Tibial nerve (tissue), 4 donors: ENCODE data around the gene PPOX. TPM values are rescaled to one million over a fixed set of nuclear protein-coding genes. Genes with fewer than 3 reads are reported as not detected.

Experiments
- DNase-seq, 2 donors: peaks; one replicate each; pipeline ENCODE4 v3.0.0-alpha.2; 2019; ENCODE audit warnings: low spot score in 2 of 2
- H3K27ac ChIP-seq, 4 donors: fragments of 200-600 bp; sonication (generic) in 3 of 4; one replicate each; pipeline ENCODE4 v1.5.1; 2017 to 2019; ENCODE audit warnings: mild to moderate bottlenecking in 1 of 4
- H3K27me3 ChIP-seq, 2 donors: fragments of 200-600 bp; sonication (generic) in 1 of 2; one replicate each; pipeline versions ENCODE4 v1.5.1 to v1.6.0; 2017 to 2019
- H3K36me3 ChIP-seq, 3 donors: fragments of 200-600 bp; sonication (generic); one replicate each; pipeline ENCODE4 v1.5.1; 2018 to 2019
- H3K4me1 ChIP-seq, 4 donors: fragments of 200-600 bp; sonication (generic) in 3 of 4; one replicate each; pipeline ENCODE4 v1.5.1; 2017 to 2019
- H3K4me3 ChIP-seq, 4 donors: fragments of 200-600 bp; sonication (generic) in 3 of 4; one replicate each; pipeline ENCODE4 v1.5.1; 2017 to 2019; ENCODE audit warnings: mild to moderate bottlenecking in 1 of 4, moderate library complexity in 1 of 4
- H3K9me3 ChIP-seq, 4 donors: fragments of 200-600 bp; sonication (generic) in 3 of 4; one replicate each; pipeline ENCODE4 v1.5.1; 2017 to 2019
- EP300 ChIP-seq, 2 donors: sonication (generic); formaldehyde crosslinking; IDR thresholded peaks; one replicate each; pipeline ENCODE4 v1.6.1; 2017; ENCODE audit warnings: antibody characterized with exemption in 2 of 2, mild to moderate bottlenecking in 1 of 2
- POLR2A ChIP-seq, 2 donors: fragments of 450-650 bp; IDR thresholded peaks; one replicate each; pipeline ENCODE4 v1.6.1; 2017; ENCODE audit warnings: antibody characterized with exemption in 2 of 2, mild to moderate bottlenecking in 2 of 2, moderate library complexity in 2 of 2
- WGBS, 2 donors: methylation state at CpG; one replicate each; pipeline ENCODE4 v1.1.5; 2018; 5-methylcytosine and 5-hydroxymethylcytosine counted together
- total RNA-seq, 4 donors: library from RNA; depleted of rRNA; stranded (reverse); fragments of >200 nt; gene quantifications; one replicate each; pipeline ENCODE4 v1.1.0, GENCODE V29; 2016
- TF ChIP-seq, protein P1 (sequence below), 5 experiments: fragments of 200-600 bp in 3 of 5; fragments of 450-650 bp in 2 of 5; sonication (generic) in 3 of 5; IDR thresholded peaks; one replicate each; pipeline ENCODE4 v1.5.1; 2016 to 2019; ENCODE audit warnings: antibody characterized with exemption in 5 of 5, mild to moderate bottlenecking in 3 of 5, moderate library complexity in 2 of 5

The PPOX gene
- total RNA-seq, 4 donors from 2014 or later, result 25.6 to 39.3 (median 26.5) TPM

DNA sequence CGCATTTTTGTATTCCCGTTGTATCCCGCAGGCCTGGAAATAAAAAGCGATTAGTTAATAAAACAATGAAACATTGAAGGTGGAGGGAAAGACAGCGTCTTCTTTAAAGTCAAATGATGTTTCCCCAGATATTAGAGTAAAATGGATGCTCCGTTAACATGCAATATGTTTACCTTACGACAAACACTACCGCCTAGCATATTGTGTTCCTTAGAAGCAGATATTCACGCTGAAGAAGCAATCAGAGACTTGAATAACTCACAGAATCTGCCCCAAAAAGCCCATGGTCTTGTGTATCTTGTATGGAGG lies 11.7 kb downstream of the PPOX start:
- 47 to 57% methylated on average over 9 of the region's 9 CpGs for WGBS, 2 donors
- Histone ChIP-seq H3K27me3 (no peaks in the 10 kb centered on the region), H3K27ac (peak overlapping the region; percentile 83 to 99 (median 90)), H3K9me3 (no peaks in the 10 kb centered on the region), H3K36me3 (peaks cover 0 to 32% (median 5%) of the 10 kb centered on the region in 3 donors), H3K4me3 (peak overlapping the region; percentile 60 to 97 (median 66)), H3K4me1 (peaks cover 0 to 44% (median 17%) of the 10 kb centered on the region in 4 donors)
- TF ChIP-seq EP300 (IDR thresholded peaks at IDR 0.05), result no peak
- TF ChIP-seq POLR2A (IDR thresholded peaks at IDR 0.05), result no peak
- DNase-seq, result no peak

DNA sequence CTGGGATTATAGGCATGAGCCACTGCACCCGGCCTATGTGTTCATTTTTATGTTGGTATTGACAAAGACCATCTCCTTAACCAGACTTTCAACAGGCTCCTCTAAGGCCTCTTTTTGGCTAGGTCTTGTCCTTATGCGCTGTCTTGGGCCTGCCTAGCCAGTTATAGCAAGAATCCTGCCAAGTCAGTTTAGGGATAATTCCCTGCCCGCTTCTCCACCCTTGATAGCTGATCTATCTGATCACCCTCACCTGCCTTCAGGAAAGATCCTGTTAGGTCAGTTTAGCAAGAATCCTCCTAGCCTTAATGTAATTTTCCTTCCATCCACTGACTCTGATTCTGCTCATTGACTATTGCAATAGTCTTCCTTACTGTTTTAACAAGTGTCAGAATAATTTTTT lies 13.5 kb downstream of the PPOX start:
- no peak for DNase-seq

DNA sequence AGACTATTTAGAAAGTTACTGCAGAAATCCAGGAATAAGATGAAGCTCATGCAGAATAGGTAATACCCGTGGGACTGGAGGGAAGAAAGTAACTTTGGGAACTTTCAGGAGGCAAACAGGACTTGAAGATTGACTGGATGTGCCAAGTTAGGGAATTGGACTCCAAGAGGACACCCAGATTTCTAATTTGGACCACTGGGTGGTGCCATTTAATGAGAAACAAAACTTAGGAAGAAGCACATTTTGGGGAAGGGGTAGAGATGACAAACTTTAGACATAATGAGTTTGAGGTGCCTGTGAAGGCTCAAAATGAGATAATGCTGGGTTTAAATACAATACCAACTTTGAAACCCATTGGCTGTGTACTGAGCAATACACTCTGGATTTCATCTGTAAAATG lies 14.4 kb downstream of the PPOX start:
- no peak for DNase-seq
- peaks cover 0 to 4% (median 0%) of the 10 kb centered on the region in 3 donors for H3K36me3 ChIP-seq
- H3K4me1 ChIP-seq, result peaks cover 0 to 34% (median 17%) of the 10 kb centered on the region in 4 donors
- no peaks in the 10 kb centered on the region for H3K9me3 ChIP-seq
- H3K27me3 ChIP-seq, result no peaks in the 10 kb centered on the region
- no peak overlapping the region for H3K27ac ChIP-seq
- WGBS, 2 donors, result 37 to 59% methylated on average over 1 of the region's 1 CpG
- TF ChIP-seq POLR2A (IDR thresholded peaks at IDR 0.05), result no peak
- TF ChIP-seq, protein P1, sequence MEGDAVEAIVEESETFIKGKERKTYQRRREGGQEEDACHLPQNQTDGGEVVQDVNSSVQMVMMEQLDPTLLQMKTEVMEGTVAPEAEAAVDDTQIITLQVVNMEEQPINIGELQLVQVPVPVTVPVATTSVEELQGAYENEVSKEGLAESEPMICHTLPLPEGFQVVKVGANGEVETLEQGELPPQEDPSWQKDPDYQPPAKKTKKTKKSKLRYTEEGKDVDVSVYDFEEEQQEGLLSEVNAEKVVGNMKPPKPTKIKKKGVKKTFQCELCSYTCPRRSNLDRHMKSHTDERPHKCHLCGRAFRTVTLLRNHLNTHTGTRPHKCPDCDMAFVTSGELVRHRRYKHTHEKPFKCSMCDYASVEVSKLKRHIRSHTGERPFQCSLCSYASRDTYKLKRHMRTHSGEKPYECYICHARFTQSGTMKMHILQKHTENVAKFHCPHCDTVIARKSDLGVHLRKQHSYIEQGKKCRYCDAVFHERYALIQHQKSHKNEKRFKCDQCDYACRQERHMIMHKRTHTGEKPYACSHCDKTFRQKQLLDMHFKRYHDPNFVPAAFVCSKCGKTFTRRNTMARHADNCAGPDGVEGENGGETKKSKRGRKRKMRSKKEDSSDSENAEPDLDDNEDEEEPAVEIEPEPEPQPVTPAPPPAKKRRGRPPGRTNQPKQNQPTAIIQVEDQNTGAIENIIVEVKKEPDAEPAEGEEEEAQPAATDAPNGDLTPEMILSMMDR (IDR thresholded peaks at IDR 0.05), result peak in 3 of 5 experiments; percentile 12 to 20 (median 18)
- H3K4me3 ChIP-seq, result no peak overlapping the region

More for the DNA sequence above, 13.5 kb downstream of the PPOX start:
- H3K4me1 ChIP-seq, result peaks cover 0 to 32% (median 16%) of the 10 kb centered on the region in 4 donors
- no peaks in the 10 kb centered on the region for H3K9me3 ChIP-seq
- H3K36me3 ChIP-seq, result peaks cover 0 to 13% (median 0%) of the 10 kb centered on the region in 3 donors
- WGBS, 2 donors, result 93 to 95% methylated on average over 3 of the region's 3 CpGs
- H3K4me3 ChIP-seq, result no peak overlapping the region
- H3K27me3 ChIP-seq, result no peaks in the 10 kb centered on the region
- no peak overlapping the region for H3K27ac ChIP-seq
- TF ChIP-seq POLR2A (IDR thresholded peaks at IDR 0.05) (no peak), EP300 (IDR thresholded peaks at IDR 0.05) (no peak)
- TF ChIP-seq, protein P1 (IDR thresholded peaks at IDR 0.05), result no peak

DNA sequence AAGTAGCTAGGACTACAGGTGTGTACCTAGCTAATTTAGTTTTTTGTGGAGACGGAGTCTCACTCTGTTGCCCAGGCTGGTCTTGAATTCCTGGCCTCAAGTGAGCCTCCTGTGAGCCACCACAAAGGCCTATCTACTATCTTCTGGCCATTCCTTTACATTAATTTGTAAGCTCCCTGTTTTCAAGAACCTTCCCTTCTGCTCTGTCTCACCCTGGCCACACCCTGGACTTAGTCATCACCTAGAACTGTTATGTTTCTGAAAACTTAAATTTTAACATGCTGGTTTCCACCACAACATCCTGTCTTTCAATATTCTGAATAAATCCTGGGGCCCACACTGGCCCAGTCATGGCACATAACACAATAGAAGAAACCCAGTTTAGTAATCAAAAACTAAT lies 16.0 kb downstream of the PPOX start:
- DNase-seq, result no peak
- 100% methylated on average over 1 of the region's 1 CpG for WGBS, 2 donors
- TF ChIP-seq EP300 (IDR thresholded peaks at IDR 0.05), result no peak
- TF ChIP-seq, protein P1 (IDR thresholded peaks at IDR 0.05), result no peak
- no peak for TF ChIP-seq POLR2A (IDR thresholded peaks at IDR 0.05)
- no peaks in the 10 kb centered on the region for H3K27me3 ChIP-seq
- no peaks in the 10 kb centered on the region for H3K9me3 ChIP-seq
- H3K4me3 ChIP-seq, result no peak overlapping the region
- H3K36me3 ChIP-seq, result no peaks in the 10 kb centered on the region
- H3K27ac ChIP-seq, result peak overlapping the region in 2 of 4 donors; percentile 21 to 75
- H3K4me1 ChIP-seq, result peaks cover 0 to 31% (median 13%) of the 10 kb centered on the region in 4 donors

DNA sequence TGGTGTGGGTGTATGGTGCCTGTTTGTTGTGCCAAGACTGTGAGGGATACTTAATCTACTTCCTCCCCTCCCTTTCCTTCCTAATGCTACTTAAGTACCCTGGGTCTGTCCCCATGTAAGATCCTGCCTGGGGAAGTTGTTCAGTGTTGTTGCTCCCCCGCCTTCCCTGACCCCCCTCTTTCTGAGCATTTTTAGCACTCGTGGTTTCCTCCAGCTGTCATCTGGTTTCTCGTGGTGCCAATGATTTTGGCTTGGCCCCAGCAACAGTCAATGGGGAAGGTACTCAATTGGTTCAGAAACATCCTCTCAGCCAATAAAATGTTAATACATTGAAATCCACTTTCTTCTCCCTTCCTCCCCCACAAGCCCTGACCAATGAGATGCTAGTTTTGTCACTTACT lies 19.1 kb downstream of the PPOX start:
- H3K36me3 ChIP-seq, result no peaks in the 10 kb centered on the region
- no peaks in the 10 kb centered on the region for H3K9me3 ChIP-seq
- TF ChIP-seq, protein P1 (IDR thresholded peaks at IDR 0.05), result no peak
- TF ChIP-seq EP300 (IDR thresholded peaks at IDR 0.05) (peak in 1 of 2 donors; percentile 70), POLR2A (IDR thresholded peaks at IDR 0.05) (no peak)
- no peak overlapping the region for H3K4me3 ChIP-seq
- peak in 1 of 2 donors; percentile 80 for DNase-seq
- no peaks in the 10 kb centered on the region for H3K27me3 ChIP-seq
- H3K27ac ChIP-seq, result peak overlapping the region in 3 of 4 donors; percentile 56 to 73 (median 62)
- 7 to 16% methylated on average over 3 of the region's 3 CpGs for WGBS, 2 donors
- H3K4me1 ChIP-seq, result peaks cover 0 to 32% (median 10%) of the 10 kb centered on the region in 4 donors
